IPS-18c (cell line): ENCODE results near the gene IGFL4.
A peak's percentile ranks its signal among the peaks of the same experiment; 100 is the strongest.

Source experiments
- H3K4me3 ChIP-seq: 2 replicates; pipeline ENCODE4 v1.7.0; 2013; ENCODE audit warnings: low read depth, mild to moderate bottlenecking, low read length, moderate library complexity; ENCODE audit not compliant: insufficient read depth
- H3K9me3 ChIP-seq: one replicate; pipeline ENCODE4 v1.6.1; 2013; ENCODE audit warnings: mild to moderate bottlenecking, low read length, moderate library complexity; ENCODE audit not compliant: control insufficient read depth, insufficient read depth

The IGFL4 gene

DNA sequence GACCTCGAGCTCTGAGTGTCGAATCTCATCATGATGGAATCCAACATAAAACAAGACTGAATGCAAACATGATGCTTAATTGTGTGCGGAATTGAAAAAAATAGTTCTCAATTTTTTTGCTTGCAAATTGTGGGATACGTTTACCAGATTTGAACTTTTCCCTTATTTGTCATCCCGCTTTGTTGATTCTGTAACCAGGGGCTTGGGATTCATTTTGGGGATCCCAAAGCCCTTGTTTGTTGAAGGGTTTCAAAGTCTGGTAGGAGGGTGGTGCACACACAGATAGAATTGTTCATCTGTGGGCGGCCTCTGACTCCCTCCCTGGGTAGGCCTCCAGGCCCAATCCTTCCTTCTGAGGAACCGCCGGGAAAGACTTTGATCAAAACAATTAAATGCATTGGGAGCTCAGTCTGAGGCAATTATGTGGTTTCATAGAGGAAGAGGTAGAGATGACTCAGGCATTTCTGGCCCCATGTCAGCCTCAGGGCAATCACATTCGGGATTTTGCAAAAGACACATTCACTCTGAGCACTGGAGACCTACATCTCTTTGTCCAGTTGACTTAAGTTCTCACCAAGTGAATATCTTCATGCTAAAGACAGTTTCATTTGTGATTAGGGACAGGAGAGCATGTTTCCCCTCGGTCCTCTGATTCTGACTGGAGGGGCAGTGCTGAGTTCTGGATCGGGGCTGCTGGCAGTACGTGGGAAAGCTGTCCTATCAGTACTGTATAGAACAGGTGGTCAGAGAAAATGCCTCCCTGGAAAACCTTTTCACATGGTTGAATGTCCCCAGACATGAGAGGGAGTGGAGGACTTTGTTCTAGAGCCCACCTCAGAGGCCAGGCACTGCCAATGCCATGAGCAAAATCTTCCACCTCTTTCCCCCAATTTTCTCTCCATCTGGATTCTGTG, 27.8 kb upstream of the IGFL4 start:
- Histone ChIP-seq H3K9me3 (peaks cover 2% of the 10 kb centered on the region), H3K4me3 (no peak overlapping the region)

DNA sequence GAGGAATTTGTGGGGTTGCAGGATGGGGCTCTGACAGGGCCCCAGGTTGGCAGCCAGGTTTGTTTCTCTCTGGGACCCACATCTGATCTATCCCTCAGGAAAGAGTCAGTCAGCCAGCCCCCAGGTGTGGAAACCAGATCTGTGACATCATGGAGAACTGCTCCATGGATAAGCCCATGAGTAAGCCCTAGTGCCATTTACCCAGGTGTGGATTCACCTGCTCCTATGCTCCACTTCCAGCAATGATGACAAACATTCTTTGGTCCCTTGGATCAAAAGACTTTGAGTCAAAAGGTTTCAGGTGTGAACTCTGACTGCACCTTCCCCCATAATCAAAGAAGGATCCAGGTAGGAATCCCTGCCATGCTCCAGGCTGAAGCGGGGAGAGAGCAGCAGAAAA, 26.9 kb upstream of the IGFL4 start:
- H3K9me3 ChIP-seq = peaks cover 1% of the 10 kb centered on the region
- no peak overlapping the region for H3K4me3 ChIP-seq

DNA sequence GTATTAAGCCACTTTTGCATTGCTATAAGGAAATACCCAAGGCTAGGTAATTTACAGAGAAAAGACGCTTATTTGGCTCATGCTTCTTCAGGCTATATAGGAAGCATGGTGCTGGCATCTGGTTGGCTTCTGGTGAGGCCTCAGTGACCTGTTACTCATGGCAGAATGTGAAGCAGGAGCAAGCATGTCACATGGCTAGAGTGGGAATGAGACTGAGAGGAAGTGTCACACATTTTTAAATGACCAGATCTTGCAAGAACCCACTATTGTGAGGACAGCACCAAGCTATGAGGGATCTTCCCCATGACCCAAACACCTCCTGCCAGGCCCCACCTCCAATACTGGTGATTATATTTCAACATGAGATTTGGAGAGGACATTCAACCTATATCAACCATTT, 25.7 kb upstream of the IGFL4 start:
- no peaks in the 10 kb centered on the region for H3K9me3 ChIP-seq
- no peak overlapping the region for H3K4me3 ChIP-seq

- Histone ChIP-seq H3K4me3 (no peak overlapping the region), H3K9me3 (no peaks in the 10 kb centered on the region)
Measured at GRCh38 chr19:46065486-46066071, 24.8 kb upstream of the IGFL4 start.

- Histone ChIP-seq H3K4me3 (no peak overlapping the region), H3K9me3 (peaks cover 3% of the 10 kb centered on the region)
Measured at GRCh38 chr19:46063201-46063600, 22.4 kb upstream of the IGFL4 start.

GRCh38 chr19:46060012-46060411, 19.2 kb upstream of the IGFL4 start:
- peaks cover 3% of the 10 kb centered on the region for H3K9me3 ChIP-seq
- no peak overlapping the region for H3K4me3 ChIP-seq

DNA sequence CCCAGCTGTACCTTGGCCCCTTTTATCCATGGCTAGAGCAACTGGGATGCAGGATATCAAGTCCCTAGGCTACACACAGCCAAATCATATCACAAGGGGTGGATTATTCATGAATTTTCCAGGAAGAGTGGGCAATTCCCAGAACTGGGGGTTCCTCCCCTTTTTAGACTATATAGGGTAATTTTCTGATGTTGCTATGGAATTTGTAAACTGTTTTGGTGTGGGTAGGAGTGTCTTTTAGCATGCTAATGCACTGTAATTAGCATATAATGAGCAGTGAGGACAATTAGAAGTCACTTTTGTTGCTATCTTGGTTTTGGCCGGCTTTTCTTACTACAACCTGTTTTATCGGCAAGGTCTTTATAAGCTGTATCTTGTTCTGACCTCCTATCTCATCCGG, 18.0 kb upstream of the IGFL4 start:
- Histone ChIP-seq H3K4me3 (no peak overlapping the region), H3K9me3 (peaks cover 3% of the 10 kb centered on the region)

DNA sequence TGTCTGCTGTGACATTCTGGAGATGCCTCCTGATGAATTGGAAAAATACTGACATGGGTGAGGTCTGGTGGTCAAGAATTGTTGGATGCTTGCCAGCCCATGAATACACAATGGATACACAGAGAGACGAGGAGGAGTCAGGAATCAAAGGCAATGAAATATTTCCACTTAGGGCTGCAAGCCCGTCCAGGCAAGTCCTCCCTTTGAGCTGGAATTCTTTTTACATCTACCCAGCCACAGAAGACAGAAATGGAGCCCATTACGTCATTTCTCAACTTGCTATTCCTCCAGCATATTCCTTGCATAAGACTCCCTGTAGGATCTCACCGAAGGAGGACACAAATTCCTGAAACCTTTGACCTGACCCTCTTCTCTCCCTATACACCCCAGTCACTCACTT, 15.7 kb upstream of the IGFL4 start:
- no peak overlapping the region for H3K4me3 ChIP-seq

DNA sequence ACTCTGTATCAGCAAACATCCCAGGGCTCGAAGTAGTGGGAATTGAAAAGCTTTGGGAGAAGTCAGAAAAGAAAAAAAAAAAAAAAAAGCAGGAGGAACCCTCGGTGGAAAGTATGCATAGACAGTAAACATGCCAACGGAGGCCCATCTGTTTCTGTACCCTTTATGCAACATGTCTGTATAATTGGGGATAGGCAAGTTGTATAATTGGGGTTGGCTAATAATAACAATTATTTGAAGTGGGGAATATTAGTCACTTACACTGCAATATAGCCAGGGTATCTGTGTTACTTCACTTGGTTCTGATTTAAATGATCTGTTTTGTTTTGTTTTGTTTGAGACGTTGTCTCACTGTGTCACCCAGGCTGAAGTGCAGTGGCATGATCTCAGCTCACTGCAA, 12.1 kb upstream of the IGFL4 start:
- Histone ChIP-seq H3K9me3 (peaks cover 4% of the 10 kb centered on the region), H3K4me3 (no peak overlapping the region)

More for the DNA sequence above, 15.7 kb upstream of the IGFL4 start:
- H3K9me3 ChIP-seq = peaks cover 3% of the 10 kb centered on the region

DNA sequence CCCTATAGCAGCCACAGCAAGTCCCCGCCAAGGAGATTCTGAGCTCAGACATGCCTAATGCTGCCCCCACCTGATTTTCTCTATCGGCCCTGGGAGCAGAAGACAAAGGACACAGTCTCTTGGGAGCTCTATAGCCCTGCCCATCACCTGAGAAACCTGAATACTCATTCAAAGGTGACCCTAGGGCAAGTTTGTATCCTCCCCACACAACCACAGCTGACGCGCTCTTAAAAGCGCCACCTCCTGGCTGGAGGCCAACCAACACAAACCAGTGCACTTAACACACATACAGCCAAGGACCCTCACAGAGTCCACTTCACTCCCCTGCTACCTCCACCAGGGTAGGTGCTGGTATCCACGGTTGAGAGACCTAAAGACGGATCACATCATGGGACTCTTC, 8.8 kb upstream of the IGFL4 start:
- Histone ChIP-seq H3K4me3 (peak overlapping the region; percentile 20; the same call in 1 of the 2 replicates), H3K9me3 (peaks cover 4% of the 10 kb centered on the region)

DNA sequence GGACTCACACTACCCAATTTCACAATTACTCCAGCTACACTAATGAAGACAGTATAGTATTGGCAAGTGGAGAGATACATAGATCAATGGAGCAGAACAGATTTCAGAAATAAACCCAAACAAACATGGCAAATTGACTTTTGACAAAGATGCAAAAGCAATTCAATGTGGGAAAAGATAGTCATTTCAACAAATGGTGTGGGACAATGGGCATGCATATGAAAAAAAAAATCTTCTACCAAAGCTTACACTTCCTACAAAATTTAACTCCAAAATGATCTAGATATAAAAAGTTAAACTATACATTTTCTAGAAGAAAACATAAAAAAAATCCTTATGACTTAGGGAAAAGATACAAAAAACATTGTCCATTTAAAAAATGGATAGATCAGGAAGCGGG, 2.7 kb upstream of the IGFL4 start:
- H3K4me3 ChIP-seq = no peak overlapping the region
- peaks cover 9% of the 10 kb centered on the region for H3K9me3 ChIP-seq

DNA sequence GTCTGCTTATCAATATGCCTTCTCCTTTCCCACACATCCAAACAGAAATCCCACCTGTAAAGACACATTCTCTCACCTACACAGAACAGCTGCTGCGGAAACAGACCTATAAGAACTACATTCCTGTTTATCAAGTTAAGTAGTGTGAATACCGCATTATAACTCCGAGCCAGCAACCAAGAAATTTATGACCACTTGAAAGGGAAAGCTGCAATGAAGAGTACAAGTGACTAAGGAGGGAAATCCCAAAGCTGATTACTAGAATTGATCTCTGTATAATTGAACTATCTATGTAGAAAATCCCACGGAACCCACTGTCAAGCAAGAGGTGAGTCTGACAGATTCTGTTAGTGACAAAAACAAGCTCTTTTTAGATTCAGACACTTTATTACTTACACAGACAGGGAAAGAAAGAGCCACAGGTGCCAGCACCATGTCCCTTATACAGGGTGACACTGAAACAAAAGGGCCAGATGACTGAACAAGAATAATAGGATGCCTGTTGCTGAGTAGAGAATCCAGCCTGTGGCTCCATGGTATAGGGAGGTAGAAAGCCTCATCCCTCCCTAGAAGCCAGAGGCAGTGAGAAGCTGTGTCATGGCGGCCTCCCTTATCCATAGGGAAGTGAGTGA, 1.6 kb upstream of the IGFL4 start:
- Histone ChIP-seq H3K4me3 (no peak overlapping the region), H3K9me3 (peaks cover 7% of the 10 kb centered on the region)

GRCh38 chr19:46040125-46040524, 677 bp downstream of the IGFL4 start:
- peaks cover 7% of the 10 kb centered on the region for H3K9me3 ChIP-seq
- no peak overlapping the region for H3K4me3 ChIP-seq

GRCh38 chr19:46036744-46037128, 4.1 kb downstream of the IGFL4 start:
- Histone ChIP-seq H3K4me3 (no peak overlapping the region), H3K9me3 (peaks cover 4% of the 10 kb centered on the region)

DNA sequence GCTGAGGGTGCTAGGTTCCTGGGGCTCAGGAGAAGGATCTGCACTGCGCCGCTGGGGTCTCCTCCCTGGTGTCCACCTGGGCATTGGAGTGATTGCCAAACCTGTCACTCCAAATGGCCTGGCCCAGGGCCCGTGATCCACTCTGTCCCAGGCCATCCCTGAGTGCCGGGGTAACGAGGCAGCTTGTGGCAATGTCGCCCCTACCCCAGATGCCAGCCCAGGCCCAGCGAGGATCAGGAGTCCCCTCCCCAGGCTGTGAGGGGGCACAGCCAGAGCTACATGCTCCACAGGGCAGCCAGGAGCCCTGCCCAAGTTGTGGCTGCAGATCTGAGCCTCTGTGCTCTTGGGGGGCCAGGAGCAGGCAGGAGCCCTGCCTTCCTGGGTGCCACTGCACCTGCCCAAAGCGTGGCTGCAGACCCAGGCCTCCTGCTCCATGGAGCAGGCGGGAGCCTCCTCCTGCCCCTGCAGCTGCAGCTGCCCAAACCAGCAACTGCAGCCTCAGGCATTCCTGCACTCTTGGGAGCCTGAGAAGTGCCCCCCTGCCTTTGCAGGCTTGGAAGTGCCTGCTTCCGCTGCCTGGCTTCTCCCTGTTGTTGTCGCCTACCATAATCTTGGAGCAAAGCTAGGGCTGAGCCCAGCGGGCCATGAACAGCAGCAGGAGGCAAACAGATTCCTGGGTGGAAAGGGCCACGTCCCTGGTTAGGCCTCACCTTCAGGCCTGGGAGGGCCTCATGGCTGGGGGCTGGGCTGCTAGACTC, 4.6 kb downstream of the IGFL4 start:
- Histone ChIP-seq H3K9me3 (peaks cover 3% of the 10 kb centered on the region), H3K4me3 (no peak overlapping the region)

DNA sequence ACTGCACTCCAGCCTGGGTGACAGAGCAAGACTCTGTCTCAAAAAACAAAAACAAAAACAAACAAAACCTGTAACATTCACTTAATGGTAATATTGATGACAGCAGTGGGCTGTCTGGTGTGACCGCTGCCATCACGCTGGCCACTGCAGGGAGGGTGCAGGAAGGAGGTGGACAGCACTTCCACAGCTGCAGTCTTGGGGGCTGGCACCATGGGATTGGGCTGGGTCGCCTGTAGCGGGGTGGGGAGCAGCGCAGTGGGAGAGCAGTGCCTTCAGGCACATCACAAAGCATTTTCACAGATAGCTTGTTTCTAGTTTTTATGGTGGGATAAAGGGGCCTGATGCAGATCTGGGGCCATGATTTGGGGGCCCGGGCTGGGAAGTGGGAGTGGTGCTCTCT, 5.3 kb downstream of the IGFL4 start:
- Histone ChIP-seq H3K9me3 (no peaks in the 10 kb centered on the region), H3K4me3 (no peak overlapping the region)

DNA sequence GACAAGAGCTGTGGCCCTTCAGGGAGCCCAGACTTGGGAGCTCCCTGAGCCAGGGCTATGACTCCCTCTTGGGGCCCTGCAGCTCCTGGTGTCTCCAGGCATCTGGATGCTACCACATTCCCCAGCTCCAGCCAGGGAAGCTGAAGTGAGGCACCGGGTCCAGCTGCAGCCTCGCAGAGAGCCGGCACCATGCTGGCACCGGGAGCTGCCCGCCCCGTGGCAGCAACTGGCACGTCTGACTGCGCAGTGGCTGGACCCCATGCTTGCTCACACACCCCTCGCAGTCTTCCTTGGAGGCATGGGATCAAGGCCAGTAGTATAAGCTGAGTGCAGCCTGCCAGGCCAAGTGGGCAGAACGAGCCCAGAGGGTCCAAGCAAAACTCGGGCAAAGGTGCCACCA, 7.4 kb downstream of the IGFL4 start:
- Histone ChIP-seq H3K9me3 (no peaks in the 10 kb centered on the region), H3K4me3 (no peak overlapping the region)
